ENCODE data around the gene TBC1D16. TPM values are rescaled to one million over a fixed set of nuclear protein-coding genes. Genes with fewer than 3 reads are reported as not detected.

Gene TBC1D16
- total RNA-seq, 1 experiment from 2014 or later, result 35.9 TPM

DNA sequence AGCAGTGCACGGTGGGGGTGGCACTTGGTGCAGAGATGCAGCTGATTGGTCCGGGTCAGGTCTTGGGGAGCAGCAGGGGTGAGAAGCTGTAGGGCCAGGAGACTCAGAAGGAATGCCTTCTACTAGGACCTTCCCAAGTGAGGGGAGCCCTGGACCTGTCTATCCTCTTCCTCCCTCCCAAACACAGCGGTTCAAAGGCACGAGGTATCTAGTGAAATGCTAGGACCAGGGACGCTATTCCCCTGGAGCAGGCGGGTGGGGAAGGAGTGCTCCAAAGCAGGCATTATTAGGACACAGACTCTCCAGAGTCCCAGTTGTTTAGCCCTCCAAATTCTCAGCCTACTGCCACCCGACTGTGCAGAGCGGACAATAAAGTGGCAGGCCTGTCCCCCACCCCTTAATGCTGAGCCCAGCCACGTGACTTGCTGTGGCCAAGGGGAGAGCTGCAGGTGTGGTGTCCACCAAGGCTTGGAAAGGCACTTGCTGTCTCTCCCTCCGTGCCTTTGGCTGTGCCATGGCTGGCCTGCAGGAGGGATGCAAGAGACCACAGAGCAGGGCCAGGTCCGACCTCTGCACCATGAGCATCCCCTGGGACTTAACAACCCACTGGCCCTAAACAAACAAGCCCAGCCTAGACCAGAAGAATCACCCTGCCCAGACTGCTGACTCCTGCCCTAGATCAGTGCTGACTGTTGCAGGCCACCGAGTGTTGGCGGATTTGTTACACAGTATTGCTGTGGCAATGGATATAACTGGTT, 97.2 kb downstream of the TBC1D16 start:
- no peak for DNase-seq
- Mint-ChIP-seq H3K27me3 (ENCODE audit: unreplicated experiment) (no peaks in the 10 kb centered on the region), H3K4me3 (ENCODE audit: low read depth, unreplicated experiment) (no peak overlapping the region), H3K36me3 (ENCODE audit: insufficient read depth, unreplicated experiment) (peaks cover 23% of the 10 kb centered on the region), H3K9me3 (ENCODE audit: low read depth, unreplicated experiment) (no peaks in the 10 kb centered on the region), H3K4me1 (ENCODE audit: low read depth, unreplicated experiment) (peaks cover 12% of the 10 kb centered on the region), H3K27ac (ENCODE audit: unreplicated experiment) (no peak overlapping the region)
- intact Hi-C loops (cut with micrococcal nuclease; ENCODE audit: unreplicated experiment), result no loop called here
- TF ChIP-seq, protein P1, sequence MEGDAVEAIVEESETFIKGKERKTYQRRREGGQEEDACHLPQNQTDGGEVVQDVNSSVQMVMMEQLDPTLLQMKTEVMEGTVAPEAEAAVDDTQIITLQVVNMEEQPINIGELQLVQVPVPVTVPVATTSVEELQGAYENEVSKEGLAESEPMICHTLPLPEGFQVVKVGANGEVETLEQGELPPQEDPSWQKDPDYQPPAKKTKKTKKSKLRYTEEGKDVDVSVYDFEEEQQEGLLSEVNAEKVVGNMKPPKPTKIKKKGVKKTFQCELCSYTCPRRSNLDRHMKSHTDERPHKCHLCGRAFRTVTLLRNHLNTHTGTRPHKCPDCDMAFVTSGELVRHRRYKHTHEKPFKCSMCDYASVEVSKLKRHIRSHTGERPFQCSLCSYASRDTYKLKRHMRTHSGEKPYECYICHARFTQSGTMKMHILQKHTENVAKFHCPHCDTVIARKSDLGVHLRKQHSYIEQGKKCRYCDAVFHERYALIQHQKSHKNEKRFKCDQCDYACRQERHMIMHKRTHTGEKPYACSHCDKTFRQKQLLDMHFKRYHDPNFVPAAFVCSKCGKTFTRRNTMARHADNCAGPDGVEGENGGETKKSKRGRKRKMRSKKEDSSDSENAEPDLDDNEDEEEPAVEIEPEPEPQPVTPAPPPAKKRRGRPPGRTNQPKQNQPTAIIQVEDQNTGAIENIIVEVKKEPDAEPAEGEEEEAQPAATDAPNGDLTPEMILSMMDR (IDR thresholded peaks at IDR 0.05; ENCODE audit: unreplicated experiment), result no peak
- no TSS peak for BruUV-seq (replicated peaks)
- CTCF ChIA-PET, result no interaction called here

DNA sequence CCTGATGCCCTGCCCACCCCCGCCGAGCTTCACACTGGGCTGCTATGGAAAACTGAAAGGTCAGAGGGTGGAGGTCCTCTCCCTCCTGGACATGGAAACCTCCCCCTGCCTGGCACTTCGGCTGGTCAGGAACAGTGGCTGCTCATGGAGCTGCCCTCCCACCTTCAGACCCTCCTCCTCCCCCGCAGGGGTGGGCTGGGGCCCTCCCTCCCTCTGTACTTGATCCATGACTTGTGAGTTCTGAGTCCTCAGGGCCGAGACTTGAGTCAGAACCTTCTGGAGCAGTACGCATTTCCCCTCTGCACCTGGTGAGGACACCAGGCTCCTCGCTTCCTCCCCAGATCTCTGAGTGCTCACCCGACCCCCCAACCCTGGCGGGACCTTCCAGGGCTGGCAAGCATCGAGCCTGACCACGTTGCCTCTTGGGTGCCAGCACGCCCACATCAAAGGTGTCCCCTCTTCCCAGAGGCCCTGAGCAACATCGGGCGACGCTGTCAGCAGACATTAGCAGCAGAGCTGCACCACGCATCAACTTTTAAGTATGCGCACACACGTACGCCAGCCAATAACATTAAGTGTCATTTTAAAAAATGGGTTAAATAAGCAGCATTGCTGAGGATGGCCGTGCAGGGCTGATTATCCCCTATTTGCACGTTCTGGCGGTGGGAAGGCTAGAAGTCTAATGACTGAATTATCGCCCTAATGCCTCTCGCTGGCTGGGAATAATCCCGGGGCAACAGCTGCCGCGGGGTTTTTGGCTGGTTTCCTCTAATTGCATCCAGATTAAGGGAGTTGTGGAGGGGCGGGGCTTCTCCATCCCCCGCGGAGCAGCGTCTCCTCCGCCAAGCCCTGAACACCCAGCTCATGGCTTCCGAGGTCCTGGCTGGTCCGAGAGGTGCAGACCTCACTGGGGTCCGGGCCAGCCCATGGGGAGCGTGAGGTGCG, 98.0 kb downstream of the TBC1D16 start:
- no peak overlapping the region for H3K4me3 Mint-ChIP-seq (ENCODE audit: low read depth, unreplicated experiment)

DNA sequence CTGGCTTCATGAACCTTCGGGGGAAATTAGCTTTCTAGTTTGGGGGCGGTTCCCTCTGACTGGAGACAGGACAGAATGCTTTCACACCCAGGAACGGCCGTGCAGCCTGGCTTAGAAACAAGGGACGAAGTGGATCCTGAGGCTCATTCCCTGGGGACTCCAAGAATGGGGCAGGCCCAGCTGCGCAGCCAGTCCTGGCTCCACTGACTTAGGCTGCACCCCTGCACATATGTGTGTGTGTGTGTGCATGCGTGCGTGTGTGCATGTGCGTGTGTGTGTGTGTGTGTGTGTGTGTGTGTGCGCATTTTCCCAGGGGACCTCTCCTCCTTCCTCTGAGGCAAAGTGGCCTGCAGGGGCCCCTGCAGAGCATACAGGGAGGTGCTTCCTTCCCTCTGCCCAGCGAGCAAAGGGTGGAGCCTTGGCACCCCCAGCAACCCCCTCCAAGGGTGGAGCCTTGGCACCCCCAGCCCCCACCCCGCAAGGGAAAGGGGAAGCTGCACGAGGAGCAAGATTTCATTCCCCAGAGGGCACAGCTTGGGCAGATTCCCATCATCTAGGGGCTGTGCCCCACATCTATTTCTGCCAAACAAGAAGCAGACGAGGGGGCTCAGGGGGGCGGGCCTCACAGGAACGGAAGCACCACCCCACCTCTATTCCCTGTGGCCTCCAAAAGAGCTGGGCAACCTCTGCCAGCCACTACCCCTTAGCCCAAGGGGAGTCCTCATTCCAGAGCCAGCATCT, 98.9 kb downstream of the TBC1D16 start:
- Mint-ChIP-seq H3K4me1 (ENCODE audit: low read depth, unreplicated experiment) (peaks cover 28% of the 10 kb centered on the region), H3K27ac (ENCODE audit: unreplicated experiment) (no peak overlapping the region), H3K27me3 (ENCODE audit: unreplicated experiment) (no peaks in the 10 kb centered on the region), H3K4me3 (ENCODE audit: low read depth, unreplicated experiment) (no peak overlapping the region), H3K9me3 (ENCODE audit: low read depth, unreplicated experiment) (no peaks in the 10 kb centered on the region), H3K36me3 (ENCODE audit: insufficient read depth, unreplicated experiment) (peaks cover 27% of the 10 kb centered on the region)
- CTCF ChIA-PET, result interaction anchor here (0.7 kb wide), 1 partner anchor 20 kb away, joined by 6 read pairs; no protein-coding TSS in a partner anchor
- BruUV-seq (replicated peaks), result no TSS peak
- TF ChIP-seq, protein P1 (IDR thresholded peaks at IDR 0.05; ENCODE audit: unreplicated experiment), result no peak
- no peak for DNase-seq
- intact Hi-C loops (cut with micrococcal nuclease; ENCODE audit: unreplicated experiment), result no loop called here

More for the DNA sequence above, 98.0 kb downstream of the TBC1D16 start:
- intact Hi-C loops (cut with micrococcal nuclease; ENCODE audit: unreplicated experiment), result no loop called here
- H3K27ac Mint-ChIP-seq (ENCODE audit: unreplicated experiment), result no peak overlapping the region
- H3K4me1 Mint-ChIP-seq (ENCODE audit: low read depth, unreplicated experiment), result peaks cover 20% of the 10 kb centered on the region
- DNase-seq, result no peak
- no peaks in the 10 kb centered on the region for H3K9me3 Mint-ChIP-seq (ENCODE audit: low read depth, unreplicated experiment)
- TF ChIP-seq, protein P1 (IDR thresholded peaks at IDR 0.05; ENCODE audit: unreplicated experiment), result no peak
- H3K27me3 Mint-ChIP-seq (ENCODE audit: unreplicated experiment), result no peaks in the 10 kb centered on the region
- CTCF ChIA-PET, result interaction anchor here (0.7 kb wide), 1 partner anchor 21 kb away, joined by 6 read pairs; no protein-coding TSS in a partner anchor
- no TSS peak for BruUV-seq (replicated peaks)
- peaks cover 26% of the 10 kb centered on the region for H3K36me3 Mint-ChIP-seq (ENCODE audit: insufficient read depth, unreplicated experiment)

GRCh38 chr17:79936050-79936449, 99.6 kb downstream of the TBC1D16 start:
- H3K27ac Mint-ChIP-seq (ENCODE audit: unreplicated experiment), result no peak overlapping the region
- intact Hi-C loops (cut with micrococcal nuclease; ENCODE audit: unreplicated experiment), result no loop called here
- no peak overlapping the region for H3K4me3 Mint-ChIP-seq (ENCODE audit: low read depth, unreplicated experiment)
- H3K27me3 Mint-ChIP-seq (ENCODE audit: unreplicated experiment), result no peaks in the 10 kb centered on the region
- H3K36me3 Mint-ChIP-seq (ENCODE audit: insufficient read depth, unreplicated experiment), result peaks cover 27% of the 10 kb centered on the region
- TF ChIP-seq, protein P1 (IDR thresholded peaks at IDR 0.05; ENCODE audit: unreplicated experiment), result no peak
- CTCF ChIA-PET, result no interaction called here
- no peak for DNase-seq
- BruUV-seq (replicated peaks), result no TSS peak
- H3K9me3 Mint-ChIP-seq (ENCODE audit: low read depth, unreplicated experiment), result no peaks in the 10 kb centered on the region
- H3K4me1 Mint-ChIP-seq (ENCODE audit: low read depth, unreplicated experiment), result peaks cover 28% of the 10 kb centered on the region
